Measurements from ENCODE around the gene OVAAL. TPM values are rescaled to one million over a fixed set of nuclear protein-coding genes. Genes with fewer than 3 reads are reported as not detected.

Gene OVAAL
- total RNA-seq, 1 donor from 2014 or later = not detected

GRCh38 chr1:180524915-180525714 is 33.6 kb upstream of the OVAAL start:
- no peak overlapping the region for H3K4me3 Mint-ChIP-seq (ENCODE audit: unreplicated experiment)
- no peaks in the 10 kb centered on the region for H3K9me3 Mint-ChIP-seq (ENCODE audit: unreplicated experiment)
- no peaks in the 10 kb centered on the region for H3K27me3 Mint-ChIP-seq (ENCODE audit: unreplicated experiment)
- no peak for TF ChIP-seq CTCF (IDR thresholded peaks at IDR 0.05)
- peaks cover 43% of the 10 kb centered on the region for H3K4me1 Mint-ChIP-seq (ENCODE audit: unreplicated experiment)
- peak overlapping the region; percentile 53 for H3K27ac Mint-ChIP-seq (ENCODE audit: unreplicated experiment)
- H3K36me3 Mint-ChIP-seq (ENCODE audit: unreplicated experiment) = no peaks in the 10 kb centered on the region
- no peak for DNase-seq (ENCODE audit: extremely low spot score, unreplicated experiment)

GRCh38 chr1:180525715-180526039 is 33.1 kb upstream of the OVAAL start:
- peak; percentile 53 for DNase-seq (ENCODE audit: extremely low spot score, unreplicated experiment)

GRCh38 chr1:180527101-180527669 is 31.6 kb upstream of the OVAAL start:
- H3K4me3 Mint-ChIP-seq (ENCODE audit: unreplicated experiment) = no peak overlapping the region
- no peaks in the 10 kb centered on the region for H3K27me3 Mint-ChIP-seq (ENCODE audit: unreplicated experiment)
- no peaks in the 10 kb centered on the region for H3K9me3 Mint-ChIP-seq (ENCODE audit: unreplicated experiment)
- no peak for TF ChIP-seq CTCF (IDR thresholded peaks at IDR 0.05)
- peak; percentile 13 for DNase-seq (ENCODE audit: extremely low spot score, unreplicated experiment)
- no peaks in the 10 kb centered on the region for H3K36me3 Mint-ChIP-seq (ENCODE audit: unreplicated experiment)
- H3K4me1 Mint-ChIP-seq (ENCODE audit: unreplicated experiment) = peaks cover 50% of the 10 kb centered on the region
- no peak overlapping the region for H3K27ac Mint-ChIP-seq (ENCODE audit: unreplicated experiment)

More at GRCh38 chr1:180525715-180526039, 33.1 kb upstream of the OVAAL start:
- H3K27ac Mint-ChIP-seq (ENCODE audit: unreplicated experiment) = peak overlapping the region; percentile 53
- H3K4me1 Mint-ChIP-seq (ENCODE audit: unreplicated experiment) = peaks cover 49% of the 10 kb centered on the region
- no peaks in the 10 kb centered on the region for H3K36me3 Mint-ChIP-seq (ENCODE audit: unreplicated experiment)
- H3K4me3 Mint-ChIP-seq (ENCODE audit: unreplicated experiment) = no peak overlapping the region
- no peak for TF ChIP-seq CTCF (IDR thresholded peaks at IDR 0.05)
- no peaks in the 10 kb centered on the region for H3K9me3 Mint-ChIP-seq (ENCODE audit: unreplicated experiment)
- H3K27me3 Mint-ChIP-seq (ENCODE audit: unreplicated experiment) = no peaks in the 10 kb centered on the region

- Mint-ChIP-seq H3K4me3 (ENCODE audit: unreplicated experiment) (no peak overlapping the region), H3K9me3 (ENCODE audit: unreplicated experiment) (no peaks in the 10 kb centered on the region), H3K27ac (ENCODE audit: unreplicated experiment) (peak overlapping the region; percentile 51), H3K36me3 (ENCODE audit: unreplicated experiment) (no peaks in the 10 kb centered on the region), H3K4me1 (ENCODE audit: unreplicated experiment) (peaks cover 47% of the 10 kb centered on the region), H3K27me3 (ENCODE audit: unreplicated experiment) (no peaks in the 10 kb centered on the region)
- TF ChIP-seq CTCF (IDR thresholded peaks at IDR 0.05) = no peak
- peak; percentile 36 for DNase-seq (ENCODE audit: extremely low spot score, unreplicated experiment)
Observed at GRCh38 chr1:180528868-180529470, 29.8 kb upstream of the OVAAL start.

DNA sequence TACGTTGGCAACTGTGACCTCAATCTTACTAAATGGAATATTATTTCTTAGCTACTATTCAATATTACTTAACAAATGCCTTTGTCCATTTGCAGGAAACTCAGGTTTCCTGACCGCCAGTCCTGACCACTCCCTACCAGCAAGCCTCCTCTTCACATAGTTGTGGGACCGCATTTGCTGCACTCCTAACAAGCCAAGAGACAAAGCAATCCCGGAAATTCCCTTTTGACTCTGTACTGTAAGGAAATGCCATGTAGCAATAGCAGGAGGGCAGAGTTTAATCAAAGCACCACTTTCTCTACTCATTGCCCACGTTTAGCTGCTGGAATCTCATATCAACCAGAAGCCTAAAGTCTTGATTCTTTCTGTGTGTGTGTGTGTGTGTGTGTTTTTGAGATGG is 28.3 kb upstream of the OVAAL start:
- peak overlapping the region; percentile 65 for H3K27ac Mint-ChIP-seq (ENCODE audit: unreplicated experiment)
- no peak for DNase-seq (ENCODE audit: extremely low spot score, unreplicated experiment)
- H3K4me1 Mint-ChIP-seq (ENCODE audit: unreplicated experiment) = peaks cover 36% of the 10 kb centered on the region
- no peaks in the 10 kb centered on the region for H3K36me3 Mint-ChIP-seq (ENCODE audit: unreplicated experiment)
- no peak for TF ChIP-seq CTCF (IDR thresholded peaks at IDR 0.05)
- H3K4me3 Mint-ChIP-seq (ENCODE audit: unreplicated experiment) = no peak overlapping the region
- H3K27me3 Mint-ChIP-seq (ENCODE audit: unreplicated experiment) = no peaks in the 10 kb centered on the region
- H3K9me3 Mint-ChIP-seq (ENCODE audit: unreplicated experiment) = no peaks in the 10 kb centered on the region
